A549 (cell line): Measurements from ENCODE around the gene ALAD. TPM values are rescaled to one million over a fixed set of nuclear protein-coding genes. Genes with fewer than 3 reads are reported as not detected.

Experiments
- ATAC-seq, 2 experiments: fragments of 200-7000 bp in 1 of 2; fragments of >200 bp in 1 of 2; cut with Nextera tagmentation in 1 of 2; cut with Tn5 transposase in 1 of 2; 3 replicates each; pipeline versions ENCODE4 v1.8.0 to v1.9.1; 2018 to 2020; ENCODE audit warnings: mild to moderate bottlenecking in 1 of 2, moderate library complexity in 1 of 2
- CTCF ChIA-PET: fragments of 300-600 bp; sonication (Branson Sonifier 250); formaldehyde crosslinking; extraction: SDS; loops from one replicate; lab custom pipeline; 2021; ENCODE audit warnings: antibody characterized with exemption, inconsistent platforms; lab: Yijun Ruan, JAX
- POLR2A ChIA-PET: fragments of 350-600 bp; formaldehyde crosslinking; extraction: SDS; loops from one replicate; lab custom pipeline; 2021; ENCODE audit warnings: antibody characterized with exemption, inconsistent platforms; lab: Yijun Ruan, JAX
- DNase-seq, 2 experiments: peaks; one replicate each; pipeline versions ENCODE4 v3.0.0 to v3.0.0-alpha.2; 2011 to 2016; ENCODE audit warnings: low read depth in 1 of 2, low spot score in 1 of 2
- FAIRE-seq: peaks from 2 replicates; lab custom pipeline; 2011; peaks lifted over from hg19 to GRCh38; lab: Jason Lieb, UNC
- H3K27ac ChIP-seq, 2 experiments: fragments of >200 bp; sonication (Bioruptor Twin); formaldehyde crosslinking; 3 replicates each; pipeline ENCODE4 v1.5.1; 2016 to 2017
- H3K4me1 ChIP-seq: fragments of >200 bp; sonication (Bioruptor Twin); formaldehyde crosslinking; 3 replicates; pipeline ENCODE4 v1.6.1; 2016
- H3K4me2 ChIP-seq: fragments of >200 bp; sonication (Bioruptor Twin); formaldehyde crosslinking; 3 replicates; pipeline ENCODE4 v1.6.1; 2016
- H3K4me3 ChIP-seq: fragments of >200 bp; sonication (Bioruptor Twin); formaldehyde crosslinking; 3 replicates; pipeline ENCODE4 v1.5.1; 2016
- H3K9me3 ChIP-seq: fragments of >200 bp; sonication (Bioruptor Twin); formaldehyde crosslinking; 3 replicates; pipeline ENCODE4 v1.6.1; 2016
- CEBPB ChIP-seq, 2 experiments: fragments of >200 bp in 1 of 2; sonication (Bioruptor Twin) in 1 of 2; formaldehyde crosslinking in 1 of 2; IDR thresholded peaks; 2 replicates each; pipeline ENCODE4 v1.6.1; 2012 to 2016
- CHD4 ChIP-seq: fragments of 200-600 bp; sonication (generic); IDR thresholded peaks from 2 replicates; pipeline ENCODE4 v1.6.1; 2016; ENCODE audit warnings: antibody characterized with exemption, mild to moderate bottlenecking, borderline replicate concordance
- CTCF ChIP-seq: fragments of >200 bp; sonication (Bioruptor Twin); formaldehyde crosslinking; IDR thresholded peaks from 3 replicates; pipeline ENCODE4 v1.5.1; 2016
- FOSB ChIP-seq: fragments of 250-450 bp; sonication (Bioruptor Pico); IDR thresholded peaks from 2 replicates; pipeline ENCODE4 v1.5.0; 2020; ENCODE audit warnings: mild to moderate bottlenecking, moderate library complexity
- FOSL2 ChIP-seq, 2 experiments: fragments of 450-650 bp in 1 of 2; fragments of >200 bp in 1 of 2; sonication (Bioruptor Twin) in 1 of 2; formaldehyde crosslinking; IDR thresholded peaks; 2 replicates each; pipeline versions ENCODE4 v1.5.0 to v1.6.1; 2016 to 2020; ENCODE audit warnings: mild to moderate bottlenecking in 1 of 2, moderate library complexity in 1 of 2
- FOXS1 ChIP-seq: fragments of 250-450 bp; sonication (Bioruptor Pico); IDR thresholded peaks from 2 replicates; pipeline ENCODE4 v1.5.0; 2020; ENCODE audit warnings: mild to moderate bottlenecking, moderate library complexity
- HEYL ChIP-seq: fragments of 250-450 bp; sonication (Bioruptor Pico); IDR thresholded peaks from 2 replicates; pipeline ENCODE4 v1.8.0; 2021; ENCODE audit warnings: mild to moderate bottlenecking, moderate library complexity
- HMGXB4 ChIP-seq: fragments of 250-450 bp; sonication (Bioruptor Pico); IDR thresholded peaks from 2 replicates; pipeline ENCODE4 v1.5.0; 2021; ENCODE audit warnings: mild to moderate bottlenecking, moderate library complexity, borderline replicate concordance
- JUN ChIP-seq, 2 experiments: fragments of >200 bp; sonication (Bioruptor Twin); formaldehyde crosslinking; IDR thresholded peaks; 2 replicates in 1 of 2; 3 replicates in 1 of 2; pipeline ENCODE4 v1.6.1; 2016 to 2017
- JUNB ChIP-seq: fragments of >200 bp; sonication (Bioruptor Twin); formaldehyde crosslinking; IDR thresholded peaks from 2 replicates; pipeline ENCODE4 v1.6.1; 2016
- KDM5A ChIP-seq: fragments of 200-600 bp; sonication (generic); IDR thresholded peaks from 2 replicates; pipeline ENCODE4 v1.6.1; 2016; ENCODE audit warnings: antibody characterized with exemption, mild to moderate bottlenecking
- MAFK ChIP-seq: fragments of 450-650 bp; IDR thresholded peaks from 2 replicates; pipeline ENCODE4 v1.6.1; 2014; ENCODE audit not compliant: partially characterized antibody
- MAX ChIP-seq: IDR thresholded peaks from 2 replicates; pipeline ENCODE4 v1.6.1; 2012
- MAZ ChIP-seq: fragments of 150-350 bp; IDR thresholded peaks from 2 replicates; pipeline ENCODE4 v1.6.1; 2014; ENCODE audit warnings: antibody characterized with exemption, low read depth, low read length, borderline replicate concordance
- PBX3 ChIP-seq: IDR thresholded peaks from 2 replicates; pipeline ENCODE4 v1.6.1; 2012
- POLR2A ChIP-seq: IDR thresholded peaks from 2 replicates; pipeline ENCODE4 v1.6.1; 2012; ENCODE audit warnings: mild to moderate bottlenecking, low read length
- RAD21 ChIP-seq, 2 experiments: fragments of >200 bp in 1 of 2; sonication (Bioruptor Twin) in 1 of 2; formaldehyde crosslinking in 1 of 2; IDR thresholded peaks in 1 of 2; conservative IDR thresholded peaks in 1 of 2; 2 replicates in 1 of 2; 3 replicates in 1 of 2; pipeline ENCODE4 v1.6.1; 2012 to 2018; ENCODE audit warnings: inconsistent platforms in 1 of 2
- RARB ChIP-seq: fragments of 250-450 bp; sonication (Bioruptor Pico); IDR thresholded peaks from 2 replicates; pipeline ENCODE4 v1.8.0; 2021; ENCODE audit warnings: mild to moderate bottlenecking, moderate library complexity
- REST ChIP-seq: fragments of 200-600 bp; sonication (generic); IDR thresholded peaks from 2 replicates; pipeline ENCODE4 v1.6.1; 2016; ENCODE audit warnings: antibody characterized with exemption, mild to moderate bottlenecking, moderate library complexity
- SMC3 ChIP-seq: fragments of >200 bp; sonication (Bioruptor Twin); formaldehyde crosslinking; IDR thresholded peaks from 3 replicates; pipeline ENCODE4 v1.6.1; 2018; ENCODE audit warnings: inconsistent platforms
- TP53 ChIP-seq: fragments of 250-450 bp; sonication (Bioruptor Pico); IDR thresholded peaks from 2 replicates; pipeline ENCODE4 v1.5.0; 2021; ENCODE audit warnings: mild to moderate bottlenecking, moderate library complexity
- ZFP36 ChIP-seq: fragments of 450-650 bp; IDR thresholded peaks from 2 replicates; pipeline ENCODE4 v1.6.1; 2014; ENCODE audit warnings: borderline replicate concordance; ENCODE audit not compliant: partially characterized antibody
- ZSCAN20 ChIP-seq: fragments of 250-450 bp; sonication (Bioruptor Pico); IDR thresholded peaks from 2 replicates; pipeline ENCODE4 v1.8.0; 2022; ENCODE audit warnings: mild to moderate bottlenecking, moderate library complexity
- WGBS: methylation state at CpG from one replicate; pipeline ENCODE4 v1.1.6; 2017; ENCODE audit errors: missing lambda C conversion rate; 5-methylcytosine and 5-hydroxymethylcytosine counted together
- polyA plus RNA-seq, 4 experiments: library from polyadenylated mRNA; depleted of rRNA in 3 of 4; stranded (reverse); fragments of >200 nt; fragmentation: RNase III in 1 of 4; extraction: RNeasy Plus Mini Kit Qiagen cat#74134 plus additional on column Dnase treatment in 1 of 4; gene quantifications; 2 replicates in 3 of 4; 3 replicates in 1 of 4; pipeline ENCODE4 v1.2.3, GENCODE V29; 2011 to 2017
- TF ChIP-seq, protein P1 (sequence below): IDR thresholded peaks from 2 replicates; pipeline ENCODE4 v1.6.1; 2012; ENCODE audit warnings: low read depth, borderline replicate concordance
- TF ChIP-seq, protein P2 (sequence below): fragments of >200 bp; sonication (Bioruptor Twin); formaldehyde crosslinking; IDR thresholded peaks from 2 replicates; pipeline ENCODE4 v1.6.1; 2016
- TF ChIP-seq, protein P3 (sequence below): fragments of >200 bp; sonication (Bioruptor Twin); formaldehyde crosslinking; IDR thresholded peaks from 3 replicates; pipeline ENCODE4 v1.6.1; 2016
- TF ChIP-seq, protein P4 (sequence below): fragments of 450-650 bp; IDR thresholded peaks from 2 replicates; pipeline ENCODE4 v1.6.1; 2014; ENCODE audit warnings: antibody characterized with exemption

ALAD gene
- polyA plus RNA-seq, 2 of the 4 experiments (the other 2 are of a cell fraction): 5.7 to 18.5 TPM

- ChIA-PET POLR2A (interaction anchor here (0.6 to 2.1 kb wide), 17 partner anchors 9 to 248 kb away, joined by 3 to 22 read pairs (median 4); partner anchors contain the start of genes ALAD, CDC26, FKBP15 and HDHD3), CTCF (interaction anchor here (0.6 to 4.1 kb wide), 17 partner anchors 9 to 248 kb away, joined by 3 to 28 read pairs (median 4); partner anchors contain the start of genes ALAD, CDC26, HDHD3 and PRPF4)
- no peaks in the 10 kb centered on the region for H3K9me3 ChIP-seq
- ATAC-seq (peak; percentile 97), DNase-seq (peak; percentile 90 to 97), FAIRE-seq (no peak)
- peak within 1 kb of the TSS; percentile 78 for H3K4me2 ChIP-seq
- 2% methylated on average over 25 of the region's 61 CpGs for WGBS
- H3K4me3 ChIP-seq: peak within 1 kb of the TSS; percentile 70
- peaks cover 8% of the 10 kb centered on the region; the same call in 1 of the 3 replicates for H3K4me1 ChIP-seq
- peak within 1 kb of the TSS; percentile 95 to 98 for H3K27ac ChIP-seq
- TF ChIP-seq RARB: no peak
- TF ChIP-seq JUN (IDR thresholded peaks at IDR 0.05): peak; percentile 85 to 93
- TF ChIP-seq, protein P1, sequence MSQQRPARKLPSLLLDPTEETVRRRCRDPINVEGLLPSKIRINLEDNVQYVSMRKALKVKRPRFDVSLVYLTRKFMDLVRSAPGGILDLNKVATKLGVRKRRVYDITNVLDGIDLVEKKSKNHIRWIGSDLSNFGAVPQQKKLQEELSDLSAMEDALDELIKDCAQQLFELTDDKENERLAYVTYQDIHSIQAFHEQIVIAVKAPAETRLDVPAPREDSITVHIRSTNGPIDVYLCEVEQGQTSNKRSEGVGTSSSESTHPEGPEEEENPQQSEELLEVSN: peak; percentile 89
- peak; percentile 38; the same call in 1 of the 2 replicates for TF ChIP-seq TP53 (CRISPR knock-in tag)
- TF ChIP-seq RAD21 (conservative IDR thresholded peaks at IDR 0.05 in 1 of 2, IDR thresholded peaks at IDR 0.05 in 1 of 2): no peak
- TF ChIP-seq FOSL2 (IDR thresholded peaks at IDR 0.05): no peak
- peak; percentile 27; the same call in 1 of the 2 replicates for TF ChIP-seq FOSL2 (CRISPR knock-in tag; IDR thresholded peaks at IDR 0.05)
- TF ChIP-seq FOSB (CRISPR knock-in tag): no peak
- TF ChIP-seq JUNB: no peak
- TF ChIP-seq, protein P2, sequence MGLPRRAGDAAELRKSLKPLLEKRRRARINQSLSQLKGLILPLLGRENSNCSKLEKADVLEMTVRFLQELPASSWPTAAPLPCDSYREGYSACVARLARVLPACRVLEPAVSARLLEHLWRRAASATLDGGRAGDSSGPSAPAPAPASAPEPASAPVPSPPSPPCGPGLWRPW: no peak
- TF ChIP-seq, protein P3, sequence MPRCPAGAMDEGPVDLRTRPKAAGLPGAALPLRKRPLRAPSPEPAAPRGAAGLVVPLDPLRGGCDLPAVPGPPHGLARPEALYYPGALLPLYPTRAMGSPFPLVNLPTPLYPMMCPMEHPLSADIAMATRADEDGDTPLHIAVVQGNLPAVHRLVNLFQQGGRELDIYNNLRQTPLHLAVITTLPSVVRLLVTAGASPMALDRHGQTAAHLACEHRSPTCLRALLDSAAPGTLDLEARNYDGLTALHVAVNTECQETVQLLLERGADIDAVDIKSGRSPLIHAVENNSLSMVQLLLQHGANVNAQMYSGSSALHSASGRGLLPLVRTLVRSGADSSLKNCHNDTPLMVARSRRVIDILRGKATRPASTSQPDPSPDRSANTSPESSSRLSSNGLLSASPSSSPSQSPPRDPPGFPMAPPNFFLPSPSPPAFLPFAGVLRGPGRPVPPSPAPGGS: peak; percentile 73; the same call in 1 of the 3 replicates
- no peak for TF ChIP-seq HEYL (CRISPR knock-in tag)
- TF ChIP-seq ZSCAN20: no peak
- no peak for TF ChIP-seq CTCF
- TF ChIP-seq HMGXB4 (CRISPR knock-in tag): no peak
- no peak for TF ChIP-seq SMC3
- TF ChIP-seq, protein P4, sequence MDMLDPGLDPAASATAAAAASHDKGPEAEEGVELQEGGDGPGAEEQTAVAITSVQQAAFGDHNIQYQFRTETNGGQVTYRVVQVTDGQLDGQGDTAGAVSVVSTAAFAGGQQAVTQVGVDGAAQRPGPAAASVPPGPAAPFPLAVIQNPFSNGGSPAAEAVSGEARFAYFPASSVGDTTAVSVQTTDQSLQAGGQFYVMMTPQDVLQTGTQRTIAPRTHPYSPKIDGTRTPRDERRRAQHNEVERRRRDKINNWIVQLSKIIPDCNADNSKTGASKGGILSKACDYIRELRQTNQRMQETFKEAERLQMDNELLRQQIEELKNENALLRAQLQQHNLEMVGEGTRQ: peak; percentile 89
- TF ChIP-seq MAX: peak; percentile 98
- TF ChIP-seq MAZ: no peak
- TF ChIP-seq KDM5A: peak; percentile 38; the same call in 1 of the 2 replicates
- TF ChIP-seq ZFP36: no peak
- 0 out of 2 replicates have a peak, but pooled peaks have one; percentile 26 for TF ChIP-seq REST
- TF ChIP-seq MAFK: peak; percentile 51
- peak in 1 of 2 experiments; percentile 53; a peak in 2 of 4 replicates for TF ChIP-seq CEBPB (IDR thresholded peaks at IDR 0.05)
- peak; percentile 72 for TF ChIP-seq POLR2A
- TF ChIP-seq FOXS1 (CRISPR knock-in tag): no peak
- no peak; the same call in 1 of the 2 replicates for TF ChIP-seq PBX3
- no peak for TF ChIP-seq CHD4
Observed at GRCh38 chr9:113410207-113410864, 9.3 kb upstream of the ALAD start, which contains the start of the genes C9orf43 and POLE3. TSS of gene C9orf43 (plus strand) at chr9:113410747. CDS start at chr9:113413494, 2,747 bp downstream. TSS of gene POLE3 (minus strand) at chr9:113410675. CDS start at chr9:113410293, 382 bp downstream.
